DMS114 treated with DMSO at 0.1 percent for 48 hours (cell line): ENCODE measurements around the gene FRMD4A.
"Not testable (repeated sequence)": the region's sequence is repeated elsewhere in the genome, so short reads cannot be mapped to it uniquely, and the experiment has no call there.

ENCODE experiments used
- DNase-seq: peaks from one replicate; lab custom pipeline; 2025; ENCODE audit not compliant: unreplicated experiment; lab: John Stamatoyannopoulos, UW

Gene FRMD4A

DNA sequence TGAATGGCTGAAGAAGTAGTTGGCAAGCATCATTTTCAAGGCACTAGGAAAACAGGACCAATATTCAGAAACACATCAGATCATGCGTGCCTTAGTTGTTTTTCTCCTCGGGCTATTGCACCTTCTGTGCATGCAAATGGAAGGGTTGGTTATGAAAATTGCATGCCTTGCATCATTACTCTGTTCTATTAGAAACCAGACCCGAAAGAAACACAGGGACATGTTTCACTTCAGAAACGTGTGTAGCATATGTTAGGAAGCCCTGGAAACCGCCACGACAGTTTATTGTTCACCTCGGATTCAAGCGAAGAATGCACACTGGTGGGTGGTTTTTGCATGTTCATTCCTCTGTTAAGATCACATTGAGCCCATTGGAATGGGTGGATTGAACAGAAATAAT lies 214.7 kb downstream of the FRMD4A start:
- DNase-seq = no peak

DNA sequence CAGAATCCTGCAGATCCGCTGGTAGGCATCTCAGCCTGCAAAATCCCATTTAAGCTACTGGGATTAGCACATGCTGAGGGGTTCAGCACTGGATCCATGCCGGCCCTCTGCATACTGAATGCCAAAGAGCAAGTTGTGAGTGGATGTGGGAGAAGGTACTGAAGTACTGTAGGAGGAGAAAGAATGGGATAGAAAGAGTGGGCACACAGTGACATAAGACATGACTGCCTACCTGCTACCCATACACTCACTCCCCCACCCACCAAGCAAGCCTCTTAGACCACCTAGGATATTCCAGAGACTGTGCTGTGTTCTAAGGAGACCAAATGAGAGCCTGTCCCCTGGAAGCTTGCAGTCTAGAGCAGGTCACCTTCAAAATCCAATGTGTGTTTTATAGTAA lies 215.9 kb downstream of the FRMD4A start:
- DNase-seq = no peak

DNA sequence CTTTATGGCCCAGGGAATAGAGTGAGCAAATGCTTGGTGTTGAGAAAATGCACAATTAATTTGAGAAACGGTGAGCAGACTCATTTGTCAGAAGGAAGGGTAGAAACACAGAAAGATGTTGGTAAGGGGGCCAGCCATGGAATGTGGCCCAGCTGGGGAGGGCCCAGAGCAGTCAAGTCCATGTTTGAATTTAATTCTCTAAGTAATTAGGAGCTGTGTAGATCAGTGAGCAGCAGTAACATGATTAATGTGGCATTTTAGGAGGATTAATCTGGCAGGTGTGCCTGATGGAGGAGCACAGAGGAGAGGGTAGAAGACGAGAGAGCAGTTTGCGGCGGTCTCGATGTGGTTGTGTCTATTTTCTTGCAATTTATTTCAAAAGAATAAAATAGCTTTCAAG lies 218.7 kb downstream of the FRMD4A start:
- DNase-seq = no peak

DNA sequence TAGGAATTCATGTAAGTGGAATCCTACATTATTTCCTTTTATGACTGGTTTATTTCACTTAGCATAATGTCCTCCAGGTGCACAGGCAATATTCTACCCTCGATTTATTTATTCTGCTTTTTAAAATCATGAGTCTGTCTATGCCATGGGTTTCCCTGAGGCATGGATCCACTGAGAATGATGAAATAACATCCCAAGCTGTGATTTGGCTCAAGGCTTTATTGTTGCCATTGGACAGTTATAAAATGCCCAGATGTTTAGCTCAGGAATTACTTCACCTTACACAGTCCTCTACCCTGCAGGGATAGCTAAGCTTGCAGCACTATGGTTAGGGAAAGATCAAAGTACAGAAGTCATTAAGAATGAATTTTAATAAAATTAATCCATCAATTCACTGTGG lies 219.5 kb downstream of the FRMD4A start:
- no peak for DNase-seq

DNA sequence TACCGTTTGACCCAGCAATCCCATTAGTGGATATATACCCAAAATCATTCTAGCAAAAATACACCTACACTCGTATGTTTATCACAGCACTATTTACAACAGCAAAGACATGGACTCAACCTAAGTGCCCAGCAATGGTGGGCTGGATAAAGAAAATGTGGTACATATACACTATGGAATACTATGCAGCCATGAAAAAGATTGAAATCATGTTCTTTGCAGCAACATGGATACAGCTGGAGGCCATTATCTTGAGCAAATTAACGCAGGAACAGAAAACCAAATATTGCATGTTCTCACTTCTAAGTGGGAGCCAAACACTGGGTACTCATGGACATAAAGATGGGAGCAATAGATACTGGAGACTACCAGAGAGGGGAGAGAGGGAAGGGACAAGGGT lies 223.9 kb downstream of the FRMD4A start:
- DNase-seq = no peak

DNA sequence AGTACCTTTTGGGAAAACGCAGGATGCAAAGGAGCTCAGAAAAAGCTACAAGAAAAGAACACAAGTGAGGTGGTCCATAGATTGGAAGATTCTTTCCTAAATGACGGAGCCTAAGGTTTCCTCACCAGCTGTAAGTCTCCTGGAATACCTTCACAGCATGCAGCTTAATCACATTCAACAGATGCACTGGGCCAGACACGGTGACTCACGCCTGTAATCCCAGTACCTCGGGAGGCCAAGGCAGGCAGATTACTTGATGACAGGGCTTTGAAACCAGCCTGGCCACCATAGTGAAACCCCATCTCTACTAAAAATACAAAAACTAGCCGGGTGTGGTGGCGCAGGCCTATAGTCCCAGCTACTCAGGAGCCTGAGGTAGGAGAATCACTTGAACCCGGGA lies 228.7 kb downstream of the FRMD4A start:
- DNase-seq = no peak

DNA sequence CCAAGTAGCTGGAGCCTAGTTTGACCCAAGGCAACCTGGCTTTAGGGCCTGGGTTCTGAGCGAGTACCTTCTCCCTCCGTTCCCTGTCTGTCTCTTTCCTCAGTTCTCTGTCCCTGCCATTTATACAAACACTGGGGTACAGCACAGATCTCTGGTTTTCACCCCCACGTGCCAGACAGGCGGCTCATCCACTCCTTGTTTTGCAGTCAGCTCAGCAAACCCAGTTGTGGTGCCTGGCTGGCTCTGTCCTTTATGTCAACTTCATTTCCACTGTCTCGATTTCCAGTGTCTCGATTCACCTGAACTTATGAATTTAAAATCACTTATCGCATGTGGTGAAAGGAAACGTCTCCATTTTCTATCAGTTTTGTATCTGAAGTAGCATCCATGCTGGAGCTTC lies 230.8 kb downstream of the FRMD4A start:
- DNase-seq = no peak

DNA sequence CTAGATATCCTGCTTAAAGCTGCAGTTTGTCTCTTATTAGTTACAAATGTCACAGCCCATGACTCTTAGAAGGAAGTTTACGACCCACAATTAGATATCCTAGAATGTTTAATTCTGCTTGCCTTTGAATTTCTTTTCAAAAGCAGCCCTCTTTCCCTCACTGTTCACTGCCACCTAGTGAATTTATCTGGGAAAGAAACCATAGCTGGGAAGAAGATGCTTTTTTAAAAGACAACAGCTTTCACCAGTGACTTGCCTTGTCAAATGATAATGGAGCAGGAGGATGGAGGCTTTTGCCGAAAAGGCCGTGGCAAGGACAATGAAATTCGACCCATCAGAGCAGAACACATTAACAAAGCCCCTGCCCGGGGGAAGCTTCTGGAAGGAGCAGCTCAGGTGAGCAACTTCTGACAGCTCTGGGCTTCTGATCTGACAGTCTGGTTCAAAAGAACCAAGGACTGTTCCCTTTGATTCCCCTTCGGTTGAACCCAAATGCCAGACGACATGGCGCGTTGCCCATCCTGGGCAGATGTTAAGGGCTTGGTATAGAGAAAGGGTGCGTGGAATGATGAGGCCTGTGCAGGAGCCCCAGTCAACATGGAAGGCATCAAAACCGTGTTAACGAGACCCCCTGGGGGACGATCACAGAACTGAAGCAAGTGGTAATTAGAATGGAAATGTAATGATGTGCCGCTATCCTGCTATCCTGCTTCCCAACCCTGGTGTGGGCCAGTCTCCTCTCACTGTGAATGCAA lies 236.8 kb downstream of the FRMD4A start:
- peak; percentile 20 for DNase-seq

DNA sequence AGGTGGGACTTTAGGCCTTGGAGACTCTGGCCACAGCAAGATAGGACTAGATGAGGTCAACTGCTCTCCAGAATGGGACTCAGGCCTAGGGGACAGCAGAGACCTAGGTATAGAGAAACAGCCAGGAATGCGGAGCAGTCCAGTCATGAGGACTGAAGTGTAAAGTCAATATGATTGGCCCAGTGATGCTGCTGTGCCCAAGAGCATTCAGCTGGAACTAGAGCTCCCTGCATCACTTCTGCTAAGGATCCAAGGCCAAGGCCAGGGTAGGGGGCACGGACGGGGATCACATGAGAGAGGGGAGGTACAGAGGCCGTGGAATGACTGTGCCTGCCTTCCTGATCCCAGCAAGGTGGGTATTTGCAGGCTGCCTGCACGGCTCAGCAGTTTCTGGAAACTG lies 237.9 kb downstream of the FRMD4A start:
- DNase-seq = no peak

DNA sequence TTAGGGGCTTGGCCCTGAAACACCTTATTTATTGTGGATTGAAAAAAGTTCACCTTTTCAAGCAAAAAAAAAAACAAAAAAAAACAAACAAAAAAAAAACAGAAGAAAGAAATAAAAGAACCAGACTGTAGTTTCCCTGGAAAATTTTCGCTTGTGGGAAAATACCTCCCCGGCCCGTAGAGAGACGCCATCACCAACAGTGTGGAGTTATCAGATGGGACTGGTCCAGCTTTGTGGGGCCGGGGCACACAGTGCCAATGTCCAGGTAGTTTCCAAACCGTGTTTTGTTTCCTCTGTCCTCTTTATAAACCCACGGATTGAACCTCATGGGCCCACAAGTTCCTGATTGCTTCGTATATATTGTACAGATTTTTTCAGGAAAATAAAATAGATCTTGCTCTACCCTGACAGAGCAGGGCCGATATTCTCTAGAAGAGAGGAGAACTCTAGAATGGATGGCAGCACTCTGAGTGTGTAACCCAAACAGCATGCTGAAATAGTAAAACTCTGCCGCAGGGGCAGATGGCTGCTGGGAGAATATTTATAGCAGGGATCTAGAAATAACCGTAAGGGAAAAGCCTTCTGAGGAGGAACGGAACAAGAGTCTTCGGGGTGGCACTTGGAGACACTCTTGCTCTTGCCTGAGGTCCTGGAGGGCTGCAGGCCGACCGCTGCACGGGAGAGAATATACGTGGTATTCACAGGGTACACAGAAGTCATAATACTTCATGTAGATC lies 241.0 kb downstream of the FRMD4A start:
- no peak for DNase-seq

DNA sequence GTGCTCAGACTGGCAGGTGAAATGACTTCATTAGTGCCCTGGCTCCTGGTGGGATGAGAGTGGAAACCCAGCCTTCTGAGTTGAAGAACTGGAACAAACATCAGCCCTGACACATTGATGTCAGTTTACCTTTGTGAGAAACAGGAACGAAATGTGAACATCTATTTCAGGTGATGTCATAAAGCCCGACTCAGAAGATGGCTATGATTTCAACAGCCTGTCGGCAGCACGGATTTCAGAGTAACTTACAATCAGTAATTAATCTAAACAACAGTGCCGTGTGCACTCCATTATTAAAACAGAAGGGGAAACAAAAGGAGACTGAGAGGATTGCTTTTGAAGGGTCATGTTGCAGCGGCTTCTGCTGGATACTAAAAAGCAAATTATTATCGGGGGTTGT lies 243.2 kb downstream of the FRMD4A start:
- DNase-seq = no peak

DNA sequence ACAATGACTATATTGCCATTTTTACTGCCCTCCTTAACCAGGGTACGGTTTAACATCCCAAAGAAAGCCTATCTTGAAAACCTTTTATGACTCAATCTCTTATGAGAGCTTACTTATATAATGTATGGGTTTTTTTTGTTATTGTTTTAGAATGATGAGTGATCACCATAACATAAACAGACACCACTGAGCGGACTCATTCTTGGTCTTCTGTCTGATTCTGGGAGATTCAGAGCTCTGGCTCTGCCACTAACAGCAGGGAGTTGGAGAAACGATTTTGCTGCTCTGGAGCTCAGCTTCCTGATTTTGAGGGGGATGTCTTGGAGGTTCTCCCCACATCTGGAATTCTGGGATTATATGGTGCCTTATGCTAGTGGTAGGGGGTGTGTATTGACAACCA lies 244.1 kb downstream of the FRMD4A start:
- DNase-seq = no peak

DNA sequence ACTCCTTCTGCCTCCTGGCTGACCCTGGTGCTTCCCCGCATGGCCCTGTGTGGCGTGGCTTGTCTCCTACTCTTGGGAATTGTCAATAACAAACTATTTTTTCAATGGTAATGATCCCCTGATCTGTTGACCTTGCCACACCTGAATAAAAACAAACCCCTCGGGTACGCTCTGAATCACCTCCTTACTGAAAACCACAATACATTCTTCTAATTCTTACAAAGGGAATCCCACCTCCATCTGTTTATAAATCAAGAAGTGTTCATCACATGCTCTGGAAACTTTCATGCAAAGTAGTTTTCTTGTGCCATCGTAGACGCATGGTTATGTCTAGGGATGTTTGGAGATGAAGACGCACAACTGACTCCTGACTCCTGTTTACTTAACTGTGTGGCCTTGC lies 245.8 kb downstream of the FRMD4A start:
- DNase-seq = no peak

DNA sequence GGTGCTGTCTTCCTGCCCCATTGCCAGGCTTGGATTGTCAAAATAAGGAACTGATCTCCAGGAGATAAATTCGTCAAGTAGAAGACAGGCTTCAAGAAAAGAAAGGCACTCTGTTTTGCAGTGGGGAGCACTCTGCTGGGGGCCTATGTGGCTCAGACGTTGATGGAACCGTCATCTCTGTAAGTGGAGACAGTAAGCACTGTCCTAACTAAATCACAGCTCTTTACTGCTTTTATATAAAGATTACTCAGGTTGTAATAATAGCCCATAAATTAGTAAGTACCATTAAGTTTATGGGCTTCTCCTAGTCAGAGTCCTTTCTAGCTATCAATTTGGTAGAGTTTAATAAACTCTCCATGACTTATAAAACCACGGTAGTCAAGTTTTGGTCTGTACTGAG lies 249.9 kb downstream of the FRMD4A start:
- no peak for DNase-seq

DNA sequence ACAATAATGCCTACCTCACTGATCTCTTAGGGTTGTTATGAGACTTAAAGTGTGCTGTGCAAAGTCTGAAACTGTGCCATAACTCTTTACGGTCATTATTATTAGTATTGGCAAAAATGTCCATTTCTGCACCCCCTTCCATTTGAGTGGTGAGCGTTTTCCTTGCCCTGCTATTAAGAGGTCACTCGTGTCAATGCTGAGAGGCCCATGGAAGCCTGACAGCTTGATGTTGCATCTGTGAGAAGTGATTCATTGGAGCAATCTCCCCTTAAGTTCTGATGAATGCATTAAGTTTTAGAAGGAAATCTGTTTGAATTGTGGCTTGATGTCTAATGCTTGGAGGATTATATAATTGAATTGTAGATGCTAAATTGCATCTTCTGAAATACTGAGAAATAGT lies 253.3 kb downstream of the FRMD4A start:
- no peak for DNase-seq

DNA sequence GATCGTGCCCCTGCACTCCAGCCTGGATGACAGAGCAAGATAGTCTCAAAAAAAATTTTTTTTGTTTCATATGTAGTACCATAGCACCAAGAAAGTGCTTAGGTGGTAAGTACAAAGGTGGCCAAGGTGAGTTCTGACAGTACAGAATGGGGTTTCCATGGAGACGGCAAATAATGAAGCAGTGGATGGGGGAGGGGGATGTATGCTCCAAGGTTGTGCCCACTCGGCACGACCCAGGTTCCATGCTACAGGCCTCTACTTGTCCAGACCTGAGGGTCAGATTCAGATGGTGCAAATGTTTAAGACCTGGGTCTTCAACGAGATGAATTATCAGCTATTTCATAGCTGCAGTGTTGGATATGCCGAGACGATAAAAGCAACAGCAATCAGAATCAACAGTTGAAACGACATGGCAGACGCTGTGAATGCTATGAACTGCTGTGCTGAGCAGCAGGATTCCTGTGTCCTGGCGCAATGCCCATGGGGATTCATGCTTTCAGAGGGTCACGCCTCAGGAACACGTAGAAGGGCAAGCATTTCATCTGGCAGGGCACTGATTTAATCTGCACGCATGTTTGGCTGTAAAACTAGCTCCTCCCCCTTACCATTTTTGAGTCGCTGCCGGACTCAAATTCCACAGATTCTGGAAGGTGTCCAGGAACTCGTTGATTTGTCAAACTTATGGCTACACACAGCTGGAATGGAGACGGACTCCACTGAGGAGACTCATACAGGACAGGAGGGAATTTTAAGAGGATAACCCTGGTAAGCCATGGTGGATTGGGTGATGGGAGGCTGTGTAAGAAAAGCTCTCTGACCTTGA lies 256.5 kb downstream of the FRMD4A start:
- DNase-seq = no peak

DNA sequence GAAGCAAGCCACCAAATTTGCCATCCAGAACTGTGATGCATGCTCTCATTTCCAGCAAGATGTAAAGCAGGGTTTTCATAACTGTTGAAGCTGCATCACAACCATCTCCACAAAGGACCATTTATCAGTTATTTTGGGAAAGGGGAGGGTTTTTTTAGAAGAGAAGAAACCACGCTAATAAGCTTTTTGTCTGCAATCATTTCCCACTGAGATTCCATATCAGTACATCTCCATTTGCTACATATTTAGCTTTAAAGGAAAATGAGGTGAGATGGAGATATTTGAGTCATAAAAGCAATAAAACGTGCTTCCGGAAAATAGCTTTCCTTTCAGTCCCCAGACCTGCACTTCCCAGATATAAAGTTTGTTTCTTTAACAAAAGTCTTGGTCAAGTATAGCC lies 258.2 kb downstream of the FRMD4A start:
- DNase-seq = no peak

DNA sequence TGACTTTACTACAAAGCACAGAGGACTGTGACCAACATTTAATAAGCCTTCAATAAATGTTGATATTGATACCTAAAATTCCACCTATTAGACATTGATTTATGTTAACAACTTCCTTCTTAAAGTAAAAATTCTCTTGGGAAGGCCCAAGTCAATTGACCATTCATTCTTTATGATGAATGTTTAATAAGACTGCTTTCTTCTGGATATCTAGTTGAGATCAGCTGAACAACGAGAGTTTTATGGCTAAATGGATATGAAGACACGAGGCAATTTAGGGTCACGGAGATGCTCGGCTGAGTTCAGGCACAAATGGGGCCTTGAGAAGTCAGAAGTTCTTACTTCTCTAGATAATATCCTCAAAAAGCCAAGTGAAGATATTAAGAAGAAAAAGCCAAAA lies 258.8 kb downstream of the FRMD4A start:
- no peak for DNase-seq

DNA sequence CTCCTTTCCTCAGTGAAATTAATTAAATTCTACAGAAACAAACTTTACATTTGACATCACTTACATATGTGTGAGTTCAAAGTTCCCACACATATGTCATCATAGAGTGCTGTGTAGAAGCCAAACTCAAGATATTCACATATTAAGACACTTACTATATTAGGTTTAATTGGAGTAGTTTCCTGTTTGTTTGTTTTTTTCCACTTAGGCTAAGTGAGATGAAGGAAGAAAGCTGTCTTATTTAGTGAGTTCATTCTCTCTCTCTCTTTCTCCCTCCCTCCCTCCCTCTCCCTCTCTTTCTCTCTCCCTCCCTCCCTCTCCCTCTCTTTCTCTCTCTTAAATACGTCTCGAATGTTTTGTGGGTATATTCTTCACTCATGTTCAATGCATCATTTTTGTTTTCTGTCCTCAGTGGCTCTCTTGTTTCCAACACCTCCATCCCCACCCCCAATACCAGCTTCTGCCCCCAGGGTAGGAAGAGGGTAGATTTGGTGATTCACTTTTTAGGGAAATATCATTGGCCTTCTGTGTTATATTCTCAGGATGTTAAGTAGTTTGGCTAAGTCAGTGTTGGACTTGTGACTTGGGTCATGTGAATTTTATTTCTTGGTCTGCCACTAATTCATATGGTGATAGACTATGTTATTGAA lies 262.0 kb downstream of the FRMD4A start:
- DNase-seq = no peak

DNA sequence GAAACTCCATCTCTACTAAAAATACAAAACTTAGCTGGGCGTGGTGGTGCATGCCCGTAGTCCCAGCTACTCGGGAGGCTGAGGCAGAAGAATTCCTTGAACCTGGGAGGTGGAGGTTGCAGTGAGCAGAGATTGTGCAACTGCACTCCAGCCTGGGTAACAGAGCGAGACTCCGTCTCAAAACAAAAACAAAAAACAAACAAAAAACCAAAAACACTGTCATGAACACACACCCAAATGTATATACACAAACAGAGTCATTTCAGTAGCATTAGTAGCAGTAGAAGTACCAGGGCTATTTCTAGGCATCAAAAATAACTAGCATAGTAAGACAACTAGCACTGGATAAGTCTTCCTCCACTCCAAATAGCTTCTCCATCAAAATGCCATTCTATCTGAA lies 263.1 kb downstream of the FRMD4A start:
- not testable (repeated sequence) for DNase-seq

DNA sequence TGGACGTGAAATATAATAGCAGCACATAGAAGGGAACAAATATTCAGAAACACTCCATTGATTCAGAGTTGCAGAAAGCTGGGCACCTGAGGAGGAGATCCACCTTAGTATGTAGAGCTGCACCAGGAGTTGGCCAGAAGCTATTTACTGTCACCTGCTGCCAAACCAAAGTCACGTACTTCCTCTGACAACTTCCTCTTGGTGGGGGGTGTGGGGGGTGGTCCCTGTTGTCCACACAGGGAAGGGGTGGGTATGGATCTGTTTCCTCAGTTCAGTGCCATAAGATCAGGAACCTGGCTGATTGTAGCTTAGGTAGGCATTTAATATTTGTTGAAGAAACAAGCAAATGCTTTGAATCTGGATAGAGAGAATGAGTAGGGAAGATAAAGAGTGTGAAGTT lies 264.6 kb downstream of the FRMD4A start:
- DNase-seq = no peak
